HCT116 (cell line): ENCODE results near the gene FOXJ2. TPM values are rescaled to one million over a fixed set of nuclear protein-coding genes. Genes with fewer than 3 reads are reported as not detected.

Experiments used
- ATAC-seq: fragments of 200-7000 bp; cut with Tn5 transposase; 2 replicates; pipeline ENCODE4 v1.9.1; 2020; ENCODE audit warnings: mild to moderate bottlenecking, moderate library complexity
- BruUV-seq: library from RNA; stranded (reverse); fragments of 400-500 nt; replicated peaks from 2 replicates; lab custom pipeline; 2021; lab: Mats Ljungman, UMichigan
- CTCF ChIA-PET: fragments of 300-600 bp; sonication (Branson Sonifier 250); formaldehyde crosslinking; loops from one replicate; lab custom pipeline; 2021; ENCODE audit warnings: antibody characterized with exemption; lab: Charles Lee
- POLR2A ChIA-PET: fragments of 300-600, 350-600 bp; sonication (Branson Sonifier 250); formaldehyde crosslinking; loops from one replicate; lab custom pipeline; 2021; ENCODE audit warnings: antibody characterized with exemption; lab: Charles Lee
- RAD21 ChIA-PET, 2 experiments: fragments of 300-600 bp; sonication (Branson Sonifier 250); formaldehyde crosslinking; loops; one replicate each; lab custom pipeline; 2023; ENCODE audit warnings: low total read pairs in 2 of 2; ENCODE audit not compliant: uncharacterized antibody in 2 of 2, unreplicated experiment in 2 of 2, low non-redundant PET in 1 of 2; lab: Charles Lee
- DNase-seq: peaks from one replicate; pipeline ENCODE4 v3.0.0-alpha.2; 2010; ENCODE audit warnings: low read depth, low spot score
- H2AFZ ChIP-seq: fragments of 200-600 bp; shearing (Covaris generic), sonication (generic); 2 replicates; pipeline ENCODE4 v1.6.1; 2017; ENCODE audit warnings: low read depth, mixed run types, mixed read lengths, antibody characterized with exemption, low read length; ENCODE audit not compliant: poor library complexity, severe bottlenecking
- H3K27ac ChIP-seq: 2 replicates; pipeline ENCODE4 v1.5.1; 2012; ENCODE audit warnings: low read depth, low read length
- H3K27me3 ChIP-seq: fragments of 200-600 bp; sonication (generic); 2 replicates; pipeline ENCODE4 v1.6.1; 2016; ENCODE audit warnings: mixed run types, low read length, mixed read lengths; ENCODE audit not compliant: insufficient read depth
- H3K36me3 ChIP-seq, 2 experiments: fragments of 200-500 bp in 1 of 2; fragments of 200-600 bp in 1 of 2; sonication (Bioruptor generic) in 1 of 2; sonication (generic) in 1 of 2; 2 replicates each; pipeline versions ENCODE4 v1.5.1 to v1.6.1; 2014 to 2016; ENCODE audit warnings: low read length in 2 of 2, inconsistent platforms in 1 of 2, mixed read lengths in 1 of 2, mixed run types in 1 of 2; ENCODE audit not compliant: insufficient read depth in 2 of 2, control insufficient read depth in 1 of 2
- H3K4me1 ChIP-seq, 2 experiments: fragments of 200-600 bp in 1 of 2; sonication (generic) in 1 of 2; 2 replicates each; pipeline versions ENCODE4 v1.5.1 to v1.6.1; 2012 to 2017; ENCODE audit warnings: low read length in 2 of 2, inconsistent platforms in 1 of 2, mild to moderate bottlenecking in 1 of 2, mixed read lengths in 1 of 2, mixed run types in 1 of 2, moderate library complexity in 1 of 2; ENCODE audit not compliant: insufficient read depth in 2 of 2, control insufficient read depth in 1 of 2
- H3K4me2 ChIP-seq: fragments of 200-600 bp; sonication (generic); 2 replicates; pipeline ENCODE4 v1.6.1; 2017; ENCODE audit warnings: mixed run types, low read length, mixed read lengths
- H3K4me3 ChIP-seq, 2 experiments: fragments of 200-600 bp in 1 of 2; sonication (generic) in 1 of 2; replicated peaks in 1 of 2; 2 replicates each; pipeline ENCODE4 v1.5.1; 2011 to 2016; ENCODE audit warnings: low read length in 2 of 2, control low read depth in 1 of 2, low read depth in 1 of 2, mild to moderate bottlenecking in 1 of 2, mixed read lengths in 1 of 2, mixed run types in 1 of 2
- H3K79me2 ChIP-seq: fragments of 200-600 bp; sonication (generic); 2 replicates; pipeline ENCODE4 v1.6.1; 2017; ENCODE audit warnings: mild to moderate bottlenecking, mixed run types, low read length, moderate library complexity, mixed read lengths; ENCODE audit not compliant: insufficient read depth
- H3K9ac ChIP-seq: fragments of 200-600 bp; sonication (generic); 2 replicates; pipeline ENCODE4 v1.6.1; 2016; ENCODE audit warnings: low read length, mixed read lengths
- H3K9me2 ChIP-seq: fragments of 200-600 bp; sonication (generic), shearing (Covaris generic); 2 replicates; pipeline ENCODE4 v1.6.1; 2017; ENCODE audit warnings: mixed run types, mild to moderate bottlenecking, moderate library complexity; ENCODE audit not compliant: insufficient read depth
- H3K9me3 ChIP-seq, 2 experiments: fragments of 200-500 bp in 1 of 2; fragments of 200-600 bp in 1 of 2; sonication (Bioruptor generic) in 1 of 2; sonication (generic) in 1 of 2; 2 replicates each; pipeline ENCODE4 v1.6.1; 2014 to 2017; ENCODE audit warnings: low read length in 2 of 2, mixed read lengths in 2 of 2, inconsistent platforms in 1 of 2, low read depth in 1 of 2, mild to moderate bottlenecking in 1 of 2, mixed run types in 1 of 2, moderate library complexity in 1 of 2; ENCODE audit not compliant: control insufficient read depth in 1 of 2, insufficient read depth in 1 of 2
- H4K20me1 ChIP-seq: fragments of 200-600 bp; sonication (generic), shearing (Covaris generic); 2 replicates; pipeline ENCODE4 v1.6.1; 2017; ENCODE audit warnings: mixed run types, mild to moderate bottlenecking, moderate library complexity; ENCODE audit not compliant: insufficient read depth
- ATF3 ChIP-seq: IDR thresholded peaks from 2 replicates; pipeline ENCODE4 v1.6.1; 2012
- CBX3 ChIP-seq: IDR thresholded peaks from 2 replicates; pipeline ENCODE4 v1.6.1; 2012; ENCODE audit warnings: low read depth
- CEBPB ChIP-seq: IDR thresholded peaks from 2 replicates; pipeline ENCODE4 v1.6.1; 2012; ENCODE audit warnings: low read depth
- EGR1 ChIP-seq: IDR thresholded peaks from 2 replicates; pipeline ENCODE4 v1.6.1; 2012; ENCODE audit warnings: low read depth
- JUND ChIP-seq: IDR thresholded peaks from 2 replicates; pipeline ENCODE4 v1.6.1; 2012
- MAX ChIP-seq: IDR thresholded peaks from 2 replicates; pipeline ENCODE4 v1.6.1; 2012
- POLR2AphosphoS5 ChIP-seq: IDR thresholded peaks from 2 replicates; pipeline ENCODE4 v1.6.1; 2011; ENCODE audit warnings: mild to moderate bottlenecking, low read depth, low read length, moderate library complexity
- RAD21 ChIP-seq: IDR thresholded peaks from 2 replicates; pipeline ENCODE4 v1.6.1; 2012; ENCODE audit warnings: low read depth, mild to moderate bottlenecking
- SIN3A ChIP-seq: IDR thresholded peaks from 2 replicates; pipeline ENCODE4 v1.6.1; 2012; ENCODE audit warnings: low read depth
- SRF ChIP-seq: IDR thresholded peaks from 2 replicates; pipeline ENCODE4 v1.6.1; 2012; ENCODE audit warnings: low read depth
- TCF7L2 ChIP-seq: IDR thresholded peaks from 2 replicates; pipeline ENCODE4 v1.7.0; 2011; ENCODE audit warnings: borderline replicate concordance, inconsistent platforms; ENCODE audit not compliant: insufficient read depth, insufficient read length; ENCODE audit errors: extremely low read depth
- ZNF274 ChIP-seq: fragments of 200-500 bp; sonication (Bioruptor generic); IDR thresholded peaks from 2 replicates; pipeline ENCODE4 v1.6.1; 2014; ENCODE audit warnings: mild to moderate bottlenecking, low read depth, low read length, inconsistent platforms
- intact Hi-C: fragments of 100-400 bp; cut with micrococcal nuclease; formaldehyde crosslinking; loops from 2 replicates; pipeline ENCODE4 v1.10.0; 2022
- total RNA-seq: library from RNA; stranded (reverse); gene quantifications from one replicate; pipeline ENCODE4 v1.2.1, GENCODE V29; 2021; ENCODE audit not compliant: unreplicated experiment

Gene FOXJ2
- total RNA-seq, 1 experiment from 2014 or later: 20.3 TPM

GRCh38 chr12:8052679-8053078 is 20.2 kb downstream of the FOXJ2 start:
- no TSS peak for BruUV-seq
- intact Hi-C loops: no loop called here
- Histone ChIP-seq H3K27ac (no peak overlapping the region), H2AFZ (no peak overlapping the region), H3K36me3 (peaks cover 22% of the 10 kb centered on the region in 2 experiments; a peak in 3 of 4 replicates), H3K79me2 (no peaks in the 10 kb centered on the region), H3K4me1 (no peaks in the 10 kb centered on the region), H3K4me3 (no peak overlapping the region), H3K9me2 (no peaks in the 10 kb centered on the region), H3K9me3 (no peaks in the 10 kb centered on the region), H4K20me1 (no peaks in the 10 kb centered on the region), H3K4me2 (no peak overlapping the region), H3K27me3 (no peaks in the 10 kb centered on the region), H3K9ac (no peak overlapping the region)
- TF ChIP-seq SIN3A (no peak), EGR1 (no peak), JUND (no peak), ZNF274 (no peak), POLR2AphosphoS5 (no peak), TCF7L2 (no peak), ATF3 (no peak), RAD21 (no peak)
- RAD21 ChIA-PET: no interaction called here
- CTCF ChIA-PET: no interaction called here
- ATAC-seq: no peak
- POLR2A ChIA-PET: no interaction called here
- no peak for DNase-seq

GRCh38 chr12:8054816-8055215 is 22.3 kb downstream of the FOXJ2 start:
- POLR2A ChIA-PET: interaction anchor here (1.0 kb wide), 1 partner anchor 16 kb away, joined by 3 read pairs; no protein-coding TSS in a partner anchor
- intact Hi-C loops: no loop called here
- Histone ChIP-seq H4K20me1 (no peaks in the 10 kb centered on the region), H3K79me2 (no peaks in the 10 kb centered on the region), H3K36me3 (peaks cover 6 to 8% of the 10 kb centered on the region in 2 experiments; a peak in 2 of 4 replicates), H2AFZ (no peak overlapping the region), H3K9me2 (no peaks in the 10 kb centered on the region), H3K27ac (no peak overlapping the region), H3K27me3 (no peaks in the 10 kb centered on the region), H3K4me2 (no peak overlapping the region), H3K4me3 (no peak overlapping the region), H3K9me3 (no peaks in the 10 kb centered on the region), H3K4me1 (no peaks in the 10 kb centered on the region), H3K9ac (no peak overlapping the region)
- no peak for TF ChIP-seq MAX
- no peak for TF ChIP-seq RAD21
- TF ChIP-seq POLR2AphosphoS5: no peak
- no peak for TF ChIP-seq CBX3
- TF ChIP-seq SRF: no peak
- no peak for TF ChIP-seq ATF3
- TF ChIP-seq CEBPB: no peak
- DNase-seq (no peak), ATAC-seq (no peak)
- CTCF ChIA-PET: no interaction called here
- RAD21 ChIA-PET: no interaction called here
- BruUV-seq: no TSS peak
